HUES6 (cell line): ENCODE measurements around the gene PHF20.
"Not testable (repeated sequence)": the region's sequence is repeated elsewhere in the genome, so short reads cannot be mapped to it uniquely, and the experiment has no call there.

ENCODE experiments used
- H3K27ac ChIP-seq: 2 replicates; pipeline ENCODE4 v1.7.0; 2013; ENCODE audit warnings: low read depth, mild to moderate bottlenecking, low read length, inconsistent platforms
- H3K27me3 ChIP-seq: 2 replicates; pipeline ENCODE4 v1.6.1; 2013; ENCODE audit warnings: low read length; ENCODE audit not compliant: control insufficient read depth, insufficient read depth
- H3K36me3 ChIP-seq: 2 replicates; pipeline ENCODE4 v1.6.1; 2013; ENCODE audit warnings: low read length; ENCODE audit not compliant: control insufficient read depth, insufficient read depth
- H3K4me1 ChIP-seq: 2 replicates; pipeline ENCODE4 v1.6.1; 2013; ENCODE audit warnings: low read length; ENCODE audit not compliant: control insufficient read depth, insufficient read depth
- H3K4me3 ChIP-seq: 2 replicates; pipeline ENCODE4 v1.5.1; 2013; ENCODE audit warnings: low read depth, low read length
- H3K9ac ChIP-seq: one replicate; pipeline ENCODE4 v1.6.1; 2013; ENCODE audit warnings: mild to moderate bottlenecking, low read length
- H3K9me3 ChIP-seq: 2 replicates; pipeline ENCODE4 v1.6.1; 2013; ENCODE audit warnings: low read depth, low read length; ENCODE audit not compliant: control insufficient read depth, insufficient read depth

PHF20 gene

GRCh38 chr20:35979544-35979943, 207.7 kb downstream of the PHF20 start:
- no peak overlapping the region for H3K9ac ChIP-seq
- H3K36me3 ChIP-seq, result no peaks in the 10 kb centered on the region
- H3K4me3 ChIP-seq, result no peak overlapping the region

GRCh38 chr20:35981969-35982368, 210.2 kb downstream of the PHF20 start:
- no peaks in the 10 kb centered on the region for H3K27me3 ChIP-seq
- H3K4me1 ChIP-seq, result no peaks in the 10 kb centered on the region
- H3K36me3 ChIP-seq, result no peaks in the 10 kb centered on the region
- H3K27ac ChIP-seq, result no peak overlapping the region
- no peaks in the 10 kb centered on the region for H3K9me3 ChIP-seq
- H3K4me3 ChIP-seq, result no peak overlapping the region
- H3K9ac ChIP-seq, result no peak overlapping the region

More at GRCh38 chr20:35979544-35979943, 207.7 kb downstream of the PHF20 start:
- H3K9me3 ChIP-seq, result no peaks in the 10 kb centered on the region
- no peak overlapping the region for H3K27ac ChIP-seq
- no peaks in the 10 kb centered on the region for H3K27me3 ChIP-seq
- no peaks in the 10 kb centered on the region for H3K4me1 ChIP-seq

- H3K9me3 ChIP-seq, result no peaks in the 10 kb centered on the region
- H3K9ac ChIP-seq, result no peak overlapping the region
- H3K27me3 ChIP-seq, result no peaks in the 10 kb centered on the region
- H3K27ac ChIP-seq, result no peak overlapping the region
- H3K4me1 ChIP-seq, result no peaks in the 10 kb centered on the region
- H3K4me3 ChIP-seq, result no peak overlapping the region
- no peaks in the 10 kb centered on the region for H3K36me3 ChIP-seq
These were observed 212.6 kb downstream of the PHF20 start for GRCh38 chr20:35984382-35984781.

- Histone ChIP-seq H3K9ac (no peak overlapping the region), H3K9me3 (no peaks in the 10 kb centered on the region), H3K4me1 (no peaks in the 10 kb centered on the region), H3K4me3 (no peak overlapping the region), H3K27ac (no peak overlapping the region), H3K36me3 (no peaks in the 10 kb centered on the region), H3K27me3 (no peaks in the 10 kb centered on the region)
These were observed 214.0 kb downstream of the PHF20 start for GRCh38 chr20:35985806-35986205.

- Histone ChIP-seq H3K27me3 (no peaks in the 10 kb centered on the region), H3K9ac (no peak overlapping the region), H3K4me1 (peaks cover 4% of the 10 kb centered on the region; the same call in 1 of the 2 replicates), H3K36me3 (no peaks in the 10 kb centered on the region), H3K9me3 (no peaks in the 10 kb centered on the region), H3K27ac (no peak overlapping the region), H3K4me3 (no peak overlapping the region)
These were observed 217.2 kb downstream of the PHF20 start for GRCh38 chr20:35988910-35989463.

GRCh38 chr20:35991142-35991771, 219.4 kb downstream of the PHF20 start:
- Histone ChIP-seq H3K4me3 (no peak overlapping the region), H3K4me1 (peaks cover 4% of the 10 kb centered on the region; the same call in 1 of the 2 replicates), H3K27ac (no peak overlapping the region), H3K27me3 (no peaks in the 10 kb centered on the region), H3K9me3 (no peaks in the 10 kb centered on the region), H3K9ac (no peak overlapping the region), H3K36me3 (no peaks in the 10 kb centered on the region)

- H3K4me3 ChIP-seq, result no peak overlapping the region
- H3K36me3 ChIP-seq, result no peaks in the 10 kb centered on the region
- H3K27ac ChIP-seq, result no peak overlapping the region
- no peak overlapping the region for H3K9ac ChIP-seq
- H3K27me3 ChIP-seq, result no peaks in the 10 kb centered on the region
- H3K9me3 ChIP-seq, result no peaks in the 10 kb centered on the region
- H3K4me1 ChIP-seq, result peaks cover 4% of the 10 kb centered on the region; the same call in 1 of the 2 replicates
These were observed 221.0 kb downstream of the PHF20 start for GRCh38 chr20:35992713-35993335.

- Histone ChIP-seq H3K9ac (no peak overlapping the region), H3K9me3 (no peaks in the 10 kb centered on the region), H3K27ac (no peak overlapping the region), H3K4me1 (peaks cover 4% of the 10 kb centered on the region; the same call in 1 of the 2 replicates), H3K4me3 (no peak overlapping the region), H3K36me3 (no peaks in the 10 kb centered on the region), H3K27me3 (no peaks in the 10 kb centered on the region)
These were observed 223.2 kb downstream of the PHF20 start for GRCh38 chr20:35994994-35995453.

- not testable (repeated sequence) for H3K27me3 ChIP-seq, H3K4me1 ChIP-seq, H3K36me3 ChIP-seq, H3K9ac ChIP-seq, H3K9me3 ChIP-seq, H3K27ac ChIP-seq, H3K4me3 ChIP-seq
These were observed 224.7 kb downstream of the PHF20 start for GRCh38 chr20:35996492-35996891.
